KMS-11 (cell line): ENCODE results near the gene RNF10.

Experiments
- H2AFZ ChIP-seq: fragments of 200-600 bp; sonication (generic); 2 replicates; pipeline ENCODE4 v1.6.1; 2016; ENCODE audit warnings: antibody characterized with exemption, mixed run types, low read depth
- H3K27ac ChIP-seq: fragments of 200-600 bp; sonication (generic); 2 replicates; pipeline ENCODE4 v1.6.1; 2016; ENCODE audit warnings: mild to moderate bottlenecking, mixed run types
- H3K27me3 ChIP-seq: fragments of 200-600 bp; sonication (generic); 2 replicates; pipeline ENCODE4 v1.6.1; 2017; ENCODE audit warnings: mild to moderate bottlenecking, low read depth, mixed run types, moderate library complexity; ENCODE audit not compliant: insufficient read depth
- H3K36me3 ChIP-seq: fragments of 200-600 bp; sonication (generic); 2 replicates; pipeline ENCODE4 v1.6.1; 2017; ENCODE audit warnings: mild to moderate bottlenecking, mixed run types; ENCODE audit not compliant: insufficient read depth
- H3K4me1 ChIP-seq: fragments of 200-600 bp; sonication (generic); 2 replicates; pipeline ENCODE4 v1.6.1; 2016; ENCODE audit warnings: mild to moderate bottlenecking, low read depth, mixed run types; ENCODE audit not compliant: poor library complexity, severe bottlenecking
- H3K4me2 ChIP-seq: fragments of 200-600 bp; sonication (generic); 2 replicates; pipeline ENCODE4 v1.7.0; 2016; ENCODE audit warnings: mild to moderate bottlenecking, mixed run types
- H3K4me3 ChIP-seq: fragments of 200-600 bp; sonication (generic); IDR thresholded peaks from 2 replicates; pipeline ENCODE4 v1.6.1; 2017; ENCODE audit warnings: low read depth, low read length, mixed read lengths; ENCODE audit not compliant: insufficient read depth
- H3K79me2 ChIP-seq: fragments of 200-600 bp; sonication (generic); 2 replicates; pipeline ENCODE4 v1.6.1; 2016; ENCODE audit warnings: low read depth, mixed run types; ENCODE audit not compliant: insufficient read depth
- H3K9ac ChIP-seq: fragments of 200-600 bp; sonication (generic); 2 replicates; pipeline ENCODE4 v1.6.1; 2016; ENCODE audit warnings: mild to moderate bottlenecking, mixed run types
- H4K20me1 ChIP-seq: fragments of 200-600 bp; sonication (generic); 2 replicates; pipeline ENCODE4 v1.6.1; 2016; ENCODE audit warnings: mild to moderate bottlenecking, mixed run types; ENCODE audit not compliant: insufficient read depth
- CTCF ChIP-seq: fragments of 200-600 bp; sonication (generic); conservative IDR thresholded peaks from 2 replicates; pipeline ENCODE4 v1.6.1; 2017; ENCODE audit warnings: low read depth, mild to moderate bottlenecking, antibody characterized with exemption, low read length, moderate library complexity, mixed read lengths

Gene RNF10

GRCh38 chr12:120532701-120533238 is 1.4 kb upstream of the RNF10 start:
- Histone ChIP-seq H3K27ac (no peak overlapping the region), H3K27me3 (no peaks in the 10 kb centered on the region), H3K36me3 (no peaks in the 10 kb centered on the region), H4K20me1 (no peaks in the 10 kb centered on the region), H3K79me2 (peaks cover 43% of the 10 kb centered on the region), H3K4me3 (no peak overlapping the region), H3K4me1 (peaks cover 29% of the 10 kb centered on the region), H3K4me2 (no peak overlapping the region), H2AFZ (peak overlapping the region; percentile 14; the same call in 1 of the 2 replicates), H3K9ac (no peak overlapping the region)
- TF ChIP-seq CTCF: no peak

- peaks cover 56% of the 10 kb centered on the region for H3K79me2 ChIP-seq
- H4K20me1 ChIP-seq: no peaks in the 10 kb centered on the region
- peak overlapping the region; percentile 93 for H3K27ac ChIP-seq
- no peaks in the 10 kb centered on the region for H3K27me3 ChIP-seq
- H3K4me3 ChIP-seq: no peak overlapping the region
- H3K9ac ChIP-seq: peak overlapping the region; percentile 76
- peaks cover 43% of the 10 kb centered on the region for H3K4me1 ChIP-seq
- H3K4me2 ChIP-seq: peak overlapping the region; percentile 97
- H3K36me3 ChIP-seq: no peaks in the 10 kb centered on the region
- no peak for TF ChIP-seq CTCF
- H2AFZ ChIP-seq: peak overlapping the region; percentile 49; the same call in 1 of the 2 replicates
Measured at GRCh38 chr12:120534703-120535655, 823 bp downstream of the RNF10 start.

GRCh38 chr12:120536064-120536791 is 2.1 kb downstream of the RNF10 start:
- Histone ChIP-seq H3K79me2 (peaks cover 69% of the 10 kb centered on the region), H3K27ac (peak overlapping the region; percentile 93; the same call in 1 of the 2 replicates), H3K4me3 (no peak overlapping the region), H3K4me2 (peak overlapping the region; percentile 97), H2AFZ (no peak overlapping the region), H4K20me1 (no peaks in the 10 kb centered on the region), H3K9ac (peak overlapping the region; percentile 76), H3K36me3 (no peaks in the 10 kb centered on the region), H3K27me3 (no peaks in the 10 kb centered on the region), H3K4me1 (peaks cover 54% of the 10 kb centered on the region)
- TF ChIP-seq CTCF: no peak

GRCh38 chr12:120537856-120538220 is 3.7 kb downstream of the RNF10 start:
- TF ChIP-seq CTCF: no peak
- Histone ChIP-seq H3K4me1 (peaks cover 70% of the 10 kb centered on the region), H3K27me3 (no peaks in the 10 kb centered on the region), H3K9ac (peak overlapping the region; percentile 50; the same call in 1 of the 2 replicates), H3K79me2 (peaks cover 85% of the 10 kb centered on the region), H3K27ac (peak overlapping the region; percentile 93), H2AFZ (no peak overlapping the region), H4K20me1 (no peaks in the 10 kb centered on the region), H3K4me3 (no peak overlapping the region), H3K4me2 (peak overlapping the region; percentile 97), H3K36me3 (no peaks in the 10 kb centered on the region)
